GM10248 (cell line): ENCODE data around the gene ELMO2.

ENCODE experiments used
- CTCF ChIA-PET: fragments of 300-600 bp; sonication (Branson Sonifier 250); formaldehyde crosslinking; extraction: SDS; loops from one replicate; lab custom pipeline; 2021; ENCODE audit warnings: antibody characterized with exemption; lab: Yijun Ruan, JAX
- POLR2A ChIA-PET: fragments of 350-650 bp; sonication (Branson Sonifier 250); formaldehyde crosslinking; extraction: SDS; loops from one replicate; lab custom pipeline; 2020; ENCODE audit warnings: antibody characterized with exemption; lab: Yijun Ruan, JAX
- DNase-seq: peaks from one replicate; pipeline ENCODE4 v3.0.0; 2012; ENCODE audit errors: extremely low spot score
- TF ChIP-seq, protein P1 (sequence below): IDR thresholded peaks from 2 replicates; pipeline ENCODE4 v1.5.1; 2012; ENCODE audit warnings: mild to moderate bottlenecking, low read depth; ENCODE audit errors: extremely low read depth, missing control alignments, control extremely low read depth

Gene ELMO2

DNA sequence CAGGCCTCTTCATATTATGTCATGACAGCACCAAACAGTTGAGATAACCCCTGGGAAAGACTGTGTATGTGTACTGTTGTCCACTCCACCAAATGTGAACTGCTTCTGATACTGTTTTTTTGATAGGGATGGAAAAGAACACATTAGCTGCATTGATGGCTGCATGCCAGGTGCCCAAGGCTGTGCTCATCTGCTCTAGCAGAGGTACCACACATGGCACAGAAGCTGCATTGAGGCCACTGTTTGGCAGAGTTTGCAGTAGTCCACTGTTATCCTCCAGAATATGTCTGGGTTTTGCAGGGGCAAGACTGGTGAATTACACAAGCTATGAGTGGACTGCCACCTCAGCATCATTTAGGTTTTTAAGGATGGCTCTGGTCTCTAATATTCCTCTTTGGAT is 28.2 kb upstream of the ELMO2 start:
- CTCF ChIA-PET = no interaction called here

DNA sequence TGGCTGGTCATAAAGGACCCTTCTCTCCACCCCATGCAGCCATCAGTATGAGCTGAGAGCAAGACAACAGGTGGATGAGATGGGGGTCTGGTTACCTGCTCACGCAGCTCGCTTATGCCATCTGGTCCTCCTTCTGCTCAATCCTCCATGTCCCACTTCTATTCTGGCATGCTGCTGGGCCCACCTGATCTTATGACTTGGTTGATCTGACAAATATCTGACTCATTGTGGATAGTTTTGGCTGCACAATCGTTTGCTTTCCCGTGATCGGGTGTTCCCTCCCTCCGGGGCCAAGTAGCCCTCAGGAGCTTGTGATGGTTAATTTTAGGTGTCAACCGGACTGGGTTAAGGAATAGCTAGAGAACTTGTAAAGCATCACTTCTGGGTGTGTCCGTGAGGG is 26.6 kb upstream of the ELMO2 start:
- ChIA-PET POLR2A (no interaction called here), CTCF (interaction anchor here (1.3 to 1.6 kb wide), 2 partner anchors 11 to 63 kb away, joined by 3 read pairs; no protein-coding TSS in a partner anchor)
- no peak for DNase-seq
- TF ChIP-seq, protein P1, sequence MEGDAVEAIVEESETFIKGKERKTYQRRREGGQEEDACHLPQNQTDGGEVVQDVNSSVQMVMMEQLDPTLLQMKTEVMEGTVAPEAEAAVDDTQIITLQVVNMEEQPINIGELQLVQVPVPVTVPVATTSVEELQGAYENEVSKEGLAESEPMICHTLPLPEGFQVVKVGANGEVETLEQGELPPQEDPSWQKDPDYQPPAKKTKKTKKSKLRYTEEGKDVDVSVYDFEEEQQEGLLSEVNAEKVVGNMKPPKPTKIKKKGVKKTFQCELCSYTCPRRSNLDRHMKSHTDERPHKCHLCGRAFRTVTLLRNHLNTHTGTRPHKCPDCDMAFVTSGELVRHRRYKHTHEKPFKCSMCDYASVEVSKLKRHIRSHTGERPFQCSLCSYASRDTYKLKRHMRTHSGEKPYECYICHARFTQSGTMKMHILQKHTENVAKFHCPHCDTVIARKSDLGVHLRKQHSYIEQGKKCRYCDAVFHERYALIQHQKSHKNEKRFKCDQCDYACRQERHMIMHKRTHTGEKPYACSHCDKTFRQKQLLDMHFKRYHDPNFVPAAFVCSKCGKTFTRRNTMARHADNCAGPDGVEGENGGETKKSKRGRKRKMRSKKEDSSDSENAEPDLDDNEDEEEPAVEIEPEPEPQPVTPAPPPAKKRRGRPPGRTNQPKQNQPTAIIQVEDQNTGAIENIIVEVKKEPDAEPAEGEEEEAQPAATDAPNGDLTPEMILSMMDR = no peak

More for the DNA sequence above, 28.2 kb upstream of the ELMO2 start:
- TF ChIP-seq, protein P1 = no peak
- POLR2A ChIA-PET = no interaction called here
- DNase-seq = no peak

DNA sequence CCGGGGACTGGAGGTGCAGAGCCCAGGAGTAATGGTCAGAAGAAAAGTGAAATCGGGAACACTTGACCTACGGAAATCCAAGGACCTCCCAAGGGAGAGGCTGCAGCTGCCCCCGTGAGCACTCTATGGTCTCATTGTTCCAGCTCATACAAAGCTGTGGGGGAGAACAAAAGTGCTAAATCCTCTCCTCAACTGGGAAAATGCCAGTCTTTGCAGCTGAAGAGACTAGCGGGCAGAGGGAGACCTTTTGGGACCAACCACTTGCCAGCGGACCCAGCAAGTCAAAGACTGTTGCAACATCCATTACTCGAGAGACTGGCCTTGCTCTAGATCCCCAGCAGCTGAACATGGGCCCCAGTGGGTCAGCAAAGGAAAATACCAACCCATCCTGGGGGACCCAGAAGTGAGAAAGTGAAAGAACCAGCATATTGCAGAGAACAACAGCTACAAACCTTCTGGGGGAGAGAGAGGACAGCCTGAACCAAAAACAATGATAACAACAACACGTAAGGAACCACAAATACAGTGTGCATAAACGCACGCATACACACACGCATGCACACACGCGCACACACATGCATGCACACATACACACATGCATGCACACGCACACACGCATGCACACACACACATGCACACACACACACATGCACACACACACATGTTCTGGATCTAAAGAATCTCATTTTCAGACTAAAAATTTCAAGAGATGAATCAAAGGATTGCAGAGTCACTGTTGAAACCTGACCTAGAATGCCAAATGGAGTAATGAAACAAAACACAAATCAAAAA is 24.7 kb upstream of the ELMO2 start:
- POLR2A ChIA-PET = no interaction called here
- CTCF ChIA-PET = no interaction called here
- no peak for DNase-seq
- TF ChIP-seq, protein P1 = no peak

DNA sequence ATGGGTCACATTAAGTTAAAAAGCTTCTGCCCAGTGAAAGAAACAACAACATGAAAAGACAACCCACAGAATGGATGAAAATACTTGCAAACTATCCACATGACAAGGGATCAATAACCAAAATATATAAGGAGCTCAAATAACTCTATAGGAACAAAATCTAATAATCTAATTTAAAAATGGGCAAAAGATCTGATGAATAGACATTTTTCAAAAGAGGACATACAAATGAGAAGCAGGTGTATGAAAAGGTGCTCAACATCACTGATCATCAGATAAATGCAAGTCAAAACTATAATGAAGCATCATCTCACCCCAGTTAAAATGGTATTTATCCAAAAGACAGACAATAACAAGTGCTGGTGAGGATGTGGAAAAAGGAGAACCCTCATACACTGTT is 21.0 kb upstream of the ELMO2 start:
- TF ChIP-seq, protein P1 = no peak
- CTCF ChIA-PET = interaction anchor here (1.0 kb wide), 1 partner anchor 120 kb away, joined by 4 read pairs; no protein-coding TSS in a partner anchor
- POLR2A ChIA-PET = no interaction called here
- no peak for DNase-seq

DNA sequence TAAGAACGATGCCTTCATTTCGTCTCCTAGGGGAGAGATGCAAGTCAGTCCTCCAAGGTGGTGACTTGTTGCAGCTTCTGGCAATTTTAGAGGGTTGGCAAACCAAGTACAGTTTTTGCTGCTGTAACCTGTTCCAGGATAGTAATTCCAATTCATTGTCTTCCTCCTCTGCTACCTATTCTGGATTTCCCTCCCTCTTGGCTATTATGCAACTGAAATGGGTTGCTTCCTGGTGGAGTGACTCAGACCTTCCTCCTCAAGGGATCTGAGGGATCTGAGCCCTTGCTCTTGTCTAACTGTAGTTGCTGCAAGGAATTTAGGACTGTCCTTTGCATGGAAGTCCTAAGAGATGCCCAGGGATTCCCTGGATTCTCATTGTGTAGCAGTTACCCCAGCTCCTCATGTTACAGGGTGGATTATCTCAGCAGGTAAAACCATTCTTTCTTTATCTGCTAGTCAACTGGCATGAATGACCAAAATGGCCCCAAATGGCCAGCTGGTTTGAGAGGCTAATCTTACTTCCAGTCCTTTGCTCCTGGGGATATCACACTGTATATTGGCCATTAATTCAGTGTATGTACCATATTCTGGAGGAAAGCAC is 17.6 kb upstream of the ELMO2 start:
- CTCF ChIA-PET = interaction anchor here (1.4 to 1.6 kb wide), 2 partner anchors 75 to 117 kb away, joined by 4 to 5 read pairs; no protein-coding TSS in a partner anchor
- DNase-seq = no peak
- TF ChIP-seq, protein P1 = no peak
- POLR2A ChIA-PET = no interaction called here

DNA sequence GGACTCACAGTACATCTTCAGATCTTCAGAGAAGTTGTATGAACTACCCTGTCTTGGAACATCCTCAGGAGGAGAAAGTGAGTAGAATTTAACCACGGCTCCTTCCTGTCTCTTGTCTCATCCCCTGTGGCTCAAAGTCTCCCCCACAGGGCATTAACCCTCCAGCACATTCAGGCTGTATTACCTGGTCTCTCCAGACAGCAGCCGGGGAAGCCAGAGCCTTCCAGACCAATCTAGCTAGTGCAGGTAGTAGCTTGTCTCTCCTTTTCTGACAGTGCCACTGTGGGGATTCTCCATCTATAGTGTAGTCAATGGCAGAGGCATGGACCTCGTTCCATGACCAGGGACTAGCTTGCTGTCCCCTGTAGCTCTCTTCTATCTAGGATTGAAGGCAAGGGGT is 16.9 kb upstream of the ELMO2 start:
- TF ChIP-seq, protein P1 = no peak
- DNase-seq = no peak
- POLR2A ChIA-PET = no interaction called here
- CTCF ChIA-PET = interaction anchor here (1.1 to 1.6 kb wide), 2 partner anchors 12 to 117 kb away, joined by 3 to 5 read pairs; no protein-coding TSS in a partner anchor
